Activated CD8-positive, alpha-beta memory T cell treated with anti-CD3 and anti-CD28 coated beads for 24 hours (primary cell): Measurements from ENCODE around the gene ALCAM.
"Not testable (repeated sequence)": the region's sequence is repeated elsewhere in the genome, so short reads cannot be mapped to it uniquely, and the experiment has no call there.

Source experiments
- DNase-seq: peaks from one replicate; pipeline ENCODE4 v3.0.0-alpha.2; 2020

Gene ALCAM

DNA sequence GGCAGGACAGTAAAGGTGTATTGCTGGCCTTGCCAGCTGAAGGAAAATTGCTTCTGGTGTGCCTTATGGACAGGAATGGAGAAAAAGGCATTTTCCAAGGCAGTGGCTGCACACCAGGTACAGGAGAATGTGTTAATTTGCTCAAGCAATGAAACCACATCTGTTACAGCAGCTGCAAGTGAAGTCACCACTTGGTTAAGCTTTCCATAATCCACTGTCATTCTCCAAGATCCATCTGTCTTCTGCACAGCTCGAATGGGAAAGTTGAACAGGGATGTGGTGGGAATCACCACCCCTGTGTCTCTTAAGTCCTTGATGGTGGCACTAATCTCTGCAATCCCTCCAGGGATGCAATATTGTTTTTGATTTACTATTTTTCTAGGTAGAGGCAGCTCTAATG lies 236.8 kb downstream of the ALCAM start:
- DNase-seq = not testable (repeated sequence)

DNA sequence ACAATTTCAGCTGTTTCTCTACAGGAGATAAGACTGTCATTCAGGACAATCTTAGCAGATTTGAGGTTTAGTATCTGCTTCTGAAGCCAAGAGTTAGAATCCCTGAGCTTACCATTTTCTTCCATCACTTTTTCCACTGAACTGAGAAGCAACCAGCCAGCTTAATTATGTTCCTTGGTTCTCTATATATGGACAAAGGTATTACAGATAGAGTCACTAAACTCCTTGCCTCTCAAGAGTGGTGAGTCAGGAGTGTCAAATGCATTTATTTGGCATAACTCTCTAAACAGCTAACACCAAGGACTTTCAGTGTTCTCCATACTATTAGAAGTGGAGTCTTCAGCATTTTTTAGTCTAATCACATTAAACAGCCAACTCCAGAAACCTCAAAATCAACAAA lies 239.3 kb downstream of the ALCAM start:
- DNase-seq = no peak

DNA sequence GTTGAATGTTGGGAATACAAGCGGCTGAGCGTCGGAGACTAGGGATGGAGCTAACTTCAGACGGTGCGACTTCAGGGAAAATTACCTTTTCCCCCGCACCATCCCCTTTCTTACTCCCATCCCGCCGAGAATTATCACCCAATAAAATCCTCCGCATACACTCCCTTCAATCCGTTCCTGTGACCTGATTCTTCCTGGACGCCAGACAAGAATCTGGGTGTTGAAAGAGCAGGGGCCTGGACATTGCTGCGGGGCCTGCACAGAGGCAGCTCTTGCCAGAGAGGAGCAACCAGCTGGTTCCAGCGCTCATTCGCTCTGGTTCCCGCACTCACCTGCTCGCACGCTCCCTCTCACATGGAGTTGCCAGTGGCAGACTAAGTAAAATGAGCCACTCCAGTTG lies 241.9 kb downstream of the ALCAM start:
- no peak for DNase-seq

DNA sequence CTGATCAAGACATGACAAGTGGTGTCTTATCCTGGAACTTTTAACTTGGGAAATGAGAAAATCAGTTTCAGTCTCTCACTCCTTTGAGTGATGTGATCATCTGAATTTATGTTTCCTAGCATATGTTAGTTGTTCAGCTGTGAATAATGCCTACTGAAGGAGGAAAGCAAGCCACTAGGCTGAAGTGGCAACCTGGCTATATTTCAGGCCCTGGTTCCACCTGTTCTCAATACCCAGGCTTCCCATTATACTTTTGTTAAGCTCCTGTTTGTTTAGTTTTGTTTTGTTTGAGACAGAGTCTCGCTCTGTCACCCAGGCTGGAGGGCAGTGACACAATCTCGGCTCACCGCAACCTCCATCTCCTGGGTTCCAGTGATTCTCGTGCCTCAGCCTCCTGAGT lies 243.8 kb downstream of the ALCAM start:
- DNase-seq = no peak

DNA sequence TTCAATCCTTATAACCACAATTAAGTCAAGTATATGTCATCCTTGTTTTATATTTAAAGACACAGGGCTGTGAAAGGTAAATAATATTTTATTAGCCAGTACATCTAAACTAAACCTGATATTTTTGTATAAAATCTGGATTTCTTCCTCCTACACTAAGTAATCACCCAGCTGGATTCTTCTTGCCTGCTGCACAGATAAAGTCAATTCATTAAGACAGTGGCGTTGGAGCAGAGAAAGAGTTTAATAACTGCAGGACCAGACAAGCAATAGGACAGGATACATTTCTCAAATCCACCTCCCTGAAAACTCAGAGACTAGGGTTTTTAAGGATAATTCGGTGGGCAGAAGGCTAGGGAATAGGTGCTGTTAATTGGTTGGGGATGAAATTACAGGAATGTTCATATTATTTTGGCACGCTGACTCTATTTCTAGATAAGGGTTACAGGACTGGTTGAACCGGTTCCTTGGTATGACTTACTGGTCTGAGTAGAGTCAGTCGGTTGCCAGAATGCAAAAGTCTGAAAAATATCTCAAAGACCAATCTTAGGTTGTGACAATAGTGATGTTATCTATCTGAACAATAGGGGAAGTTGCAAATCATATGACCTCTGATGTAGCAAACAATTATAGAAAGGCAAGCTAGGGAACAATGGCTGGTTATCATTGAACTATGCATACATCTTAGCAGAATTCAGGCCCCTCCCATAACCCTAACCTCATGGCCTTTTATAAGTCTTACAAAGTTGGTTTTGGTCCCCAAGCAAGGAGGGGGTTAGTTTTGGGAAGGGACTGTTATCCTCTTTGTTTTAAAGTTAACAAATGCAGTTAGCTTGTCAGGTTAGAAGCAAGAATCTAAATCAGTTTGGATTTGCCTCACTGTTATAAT lies 244.8 kb downstream of the ALCAM start:
- DNase-seq = no peak

DNA sequence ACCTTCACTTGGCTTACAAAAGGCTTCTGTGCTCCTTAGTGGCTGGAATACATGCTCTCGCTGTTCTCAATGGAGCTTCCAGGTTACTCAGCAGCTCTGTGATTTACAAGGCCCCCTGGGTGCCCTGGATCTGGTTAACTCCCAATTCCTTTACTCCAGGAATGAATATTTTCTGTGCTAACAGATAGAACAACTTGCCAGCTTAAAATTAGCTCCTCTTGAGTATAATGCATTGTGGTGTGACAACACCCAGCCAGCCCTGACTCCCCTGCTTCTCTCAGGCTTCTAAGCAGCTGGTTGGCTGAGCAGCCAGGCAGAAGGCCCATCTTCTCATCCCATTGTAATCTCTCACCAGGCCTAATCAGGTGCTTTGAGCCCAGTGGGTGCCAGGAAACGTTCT lies 246.4 kb downstream of the ALCAM start:
- DNase-seq = no peak

DNA sequence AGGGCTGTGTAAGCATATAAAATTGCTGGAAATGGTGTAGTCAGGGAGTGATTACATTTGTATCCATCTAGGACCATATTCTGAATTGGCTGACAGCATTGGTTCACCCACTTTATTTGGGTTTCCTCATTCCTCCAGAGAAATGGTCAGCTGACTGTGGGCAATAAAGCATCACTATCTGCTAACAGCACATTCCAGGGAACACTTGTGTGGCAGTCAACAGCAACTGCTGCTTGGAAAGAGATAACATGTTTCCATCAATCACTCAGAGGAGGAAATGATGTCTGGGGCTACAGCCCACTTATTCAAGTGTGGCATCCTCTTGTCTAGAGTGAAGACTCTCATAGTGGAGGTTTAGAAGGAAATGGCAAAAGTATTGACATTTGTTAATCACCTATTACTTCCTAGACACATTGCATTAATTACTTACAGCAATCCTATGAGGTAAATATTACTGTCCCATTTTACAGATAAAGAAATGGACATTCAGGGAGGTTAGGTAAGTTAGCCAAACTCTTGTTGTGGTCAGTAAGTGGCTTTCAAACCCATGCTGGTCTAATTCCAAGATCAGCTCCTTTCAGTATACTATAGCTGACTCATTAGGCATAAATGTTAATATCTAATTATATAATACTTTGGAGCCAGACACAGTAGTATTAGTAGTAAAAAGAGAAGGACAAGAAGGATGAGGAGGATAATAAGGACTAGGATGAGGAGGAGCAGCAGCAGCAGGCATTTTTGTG lies 247.8 kb downstream of the ALCAM start:
- DNase-seq = no peak

DNA sequence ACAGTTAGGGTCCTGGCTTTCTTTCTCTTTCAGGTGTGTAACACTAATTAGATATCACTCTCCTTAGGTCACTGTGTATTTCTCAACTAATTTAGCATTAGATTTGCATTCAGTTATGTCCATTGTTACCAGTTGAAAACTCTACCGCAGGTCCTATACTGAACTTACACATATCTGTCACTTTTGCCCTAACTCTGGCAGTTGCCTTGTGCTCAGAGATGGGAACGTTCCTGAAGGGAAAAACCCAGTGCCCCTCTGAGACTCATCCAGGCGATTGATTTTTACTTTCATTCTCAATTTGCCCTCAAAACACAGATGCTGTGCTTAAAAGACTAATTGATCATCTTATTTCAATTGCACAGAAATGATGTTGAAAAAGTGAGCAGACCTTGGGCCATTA lies 249.1 kb downstream of the ALCAM start:
- no peak for DNase-seq

DNA sequence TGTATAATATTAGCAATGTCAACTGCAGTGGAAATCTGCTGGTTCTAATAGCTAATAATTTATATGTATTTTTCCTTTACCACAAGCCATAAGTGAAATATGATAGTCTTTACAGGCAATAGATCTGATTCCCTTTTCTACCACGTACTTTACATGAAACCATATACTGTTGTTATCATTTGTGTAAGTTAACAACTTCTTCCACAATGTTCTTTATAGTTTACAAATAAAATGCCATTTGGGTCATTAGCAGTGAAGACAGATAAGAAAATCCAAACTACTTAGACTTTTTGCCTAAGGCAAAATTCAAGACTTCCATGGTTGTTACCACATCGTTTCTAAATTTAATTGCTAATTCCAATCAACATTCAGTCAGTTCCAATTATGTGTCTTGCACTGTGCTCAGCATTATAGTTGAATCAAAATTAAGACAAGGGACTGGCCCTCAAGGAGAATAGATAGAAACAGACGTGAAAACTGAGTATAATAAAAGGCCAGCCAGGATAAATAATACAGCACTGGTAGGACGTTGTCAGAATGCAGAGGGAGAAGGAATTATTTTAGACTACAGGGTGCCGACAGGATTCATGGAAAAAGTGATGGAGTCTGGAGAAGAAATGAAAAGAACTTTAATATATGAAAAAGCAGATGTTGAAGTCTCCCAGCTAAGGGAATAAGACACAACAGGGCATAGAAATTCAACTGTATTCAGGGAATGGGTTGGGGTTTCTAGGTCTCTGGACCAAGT lies 249.8 kb downstream of the ALCAM start:
- DNase-seq = no peak

DNA sequence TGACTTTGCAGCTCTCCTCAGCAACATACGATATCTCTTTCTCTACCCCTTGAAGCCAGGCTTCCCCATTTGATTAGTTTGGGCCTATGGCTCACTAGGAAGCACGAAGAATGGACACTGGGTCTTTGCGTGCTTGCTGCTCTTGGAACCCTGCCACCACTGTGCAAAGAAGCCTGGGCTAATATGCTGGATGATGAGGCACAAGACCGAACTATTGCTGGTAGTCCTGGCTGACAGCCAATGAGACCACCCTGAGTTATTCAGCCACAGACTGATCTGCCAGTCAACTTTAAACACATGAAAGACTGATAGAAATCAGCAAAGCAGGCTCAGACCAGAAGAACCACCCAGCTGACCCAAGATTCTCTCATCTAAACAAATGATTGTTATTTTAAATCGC lies 251.8 kb downstream of the ALCAM start:
- no peak for DNase-seq

DNA sequence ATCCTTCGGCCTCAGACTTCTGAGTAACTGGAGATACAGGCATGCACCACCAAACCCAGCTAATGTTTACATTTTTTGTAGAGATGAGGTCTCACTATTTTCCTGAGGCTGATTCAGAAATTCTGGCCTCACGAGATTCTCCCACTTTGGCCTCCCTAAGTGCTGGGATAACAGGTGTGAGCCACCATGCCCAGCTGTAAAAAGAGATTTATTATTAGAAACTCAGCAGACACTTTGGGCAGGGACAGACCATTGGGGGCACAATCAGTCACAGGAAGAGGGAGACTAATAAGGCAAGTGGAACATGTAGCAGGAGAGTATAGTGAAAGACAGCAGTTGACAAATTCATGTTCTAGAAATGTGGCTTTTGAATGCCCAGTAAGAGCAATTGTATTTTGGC lies 252.9 kb downstream of the ALCAM start:
- DNase-seq = no peak

DNA sequence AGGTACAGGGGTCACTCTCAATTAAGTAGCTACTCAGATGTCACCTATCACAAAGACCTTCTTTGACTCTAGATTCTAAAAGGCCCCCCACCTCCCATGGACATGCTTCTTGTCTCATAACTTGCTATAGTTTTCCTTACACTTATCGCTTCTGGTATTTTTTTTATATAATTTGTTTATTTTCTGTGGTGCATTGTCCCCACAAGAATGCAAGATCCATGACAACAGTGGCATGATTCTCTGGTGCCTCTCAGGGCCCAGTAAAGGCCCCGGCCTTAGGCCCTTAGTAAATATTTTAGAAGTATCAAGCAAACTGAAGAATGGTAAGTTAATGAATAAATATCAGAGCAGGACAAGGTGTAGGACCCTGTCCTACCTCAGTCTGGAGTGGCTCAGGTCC lies 253.5 kb downstream of the ALCAM start:
- DNase-seq = no peak

DNA sequence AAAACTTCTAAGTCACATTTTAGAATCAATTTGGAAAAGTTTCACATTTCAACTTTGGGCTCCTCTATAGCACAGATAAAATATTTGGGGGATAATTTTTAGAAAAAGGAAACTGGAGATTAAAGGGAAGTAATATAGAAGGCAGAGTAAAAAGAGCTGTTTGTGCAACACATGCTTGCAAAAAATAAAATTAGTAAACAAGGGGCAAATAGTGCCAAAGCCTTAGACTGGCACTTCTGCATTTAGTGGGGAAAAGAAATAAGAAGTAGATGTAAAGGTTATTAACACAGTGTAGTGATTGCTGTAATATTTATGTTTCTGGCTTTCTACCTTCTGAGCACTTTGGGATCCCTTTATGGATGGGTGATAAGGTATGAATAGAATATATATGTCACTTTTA lies 255.5 kb downstream of the ALCAM start:
- DNase-seq = no peak
